Cardiac ventricle fibroblast (primary cell): ENCODE results near the gene GFPT2. TPM values are rescaled to one million over a fixed set of nuclear protein-coding genes. Genes with fewer than 3 reads are reported as not detected.

Experiments used
- total RNA-seq: library from RNA; depleted of rRNA; stranded (reverse); fragments of >200 nt; gene quantifications from 2 replicates; pipeline ENCODE4 v1.2.3, GENCODE V29; 2015

The GFPT2 gene
- total RNA-seq = 81.7 and 98.0 TPM in 2 replicates

GRCh38 chr5:180353048-180353979, at the start of gene GFPT2:
GFPT2 (minus strand) TSS chr5:180353336; CDS start chr5:180353217, 119 bp downstream.

GRCh38 chr5:180291943-180292831, 60.9 kb downstream of the GFPT2 start, which contains the start of gene MAPK9:
MAPK9 (minus strand) TSS chr5:180292083; CDS start chr5:180280561, 11,522 bp downstream.

Other genes starting within 250 kb of the GFPT2 start
- gene RASGEF1C, start 144.1 kb downstream of the GFPT2 start, total RNA-seq = not detected in 2 replicates
- 13.8 and 20.5 TPM in 2 replicates for gene MAPK9, start 61.3 kb downstream of the GFPT2 start, total RNA-seq
- gene CNOT6, start 141.0 kb upstream of the GFPT2 start, total RNA-seq = 8.7 and 11.1 TPM in 2 replicates
- gene SCGB3A1, start 238.2 kb upstream of the GFPT2 start, total RNA-seq = not detected in 2 replicates